Right lobe of liver (tissue), 6 donors: Measurements from ENCODE around the gene MAS1. TPM values are rescaled to one million over a fixed set of nuclear protein-coding genes. Genes with fewer than 3 reads are reported as not detected.
A peak's percentile ranks its signal among the peaks of the same experiment; 100 is the strongest.
"Not testable (repeated sequence)": the region's sequence is repeated elsewhere in the genome, so short reads cannot be mapped to it uniquely, and the experiment has no call there.

ENCODE experiments used
- ATAC-seq, 4 donors: fragments of 200-7000 bp; cut with Tn5 transposase; one replicate each; pipeline ENCODE4 v1.9.1; 2020; ENCODE audit warnings: mild to moderate bottlenecking in 4 of 4, moderate library complexity in 4 of 4
- DNase-seq, 3 donors: peaks; one replicate each; pipeline ENCODE4 v3.0.0-alpha.2; 2020
- H3K27ac ChIP-seq, 3 donors: fragments of 200-600 bp; one replicate each; pipeline ENCODE4 v1.8.0; 2022
- H3K27me3 ChIP-seq, 2 donors: fragments of 200-600 bp; one replicate each; pipeline ENCODE4 v1.8.0; 2022
- H3K36me3 ChIP-seq, 4 donors: fragments of 200-600 bp; sonication (generic) in 1 of 4; one replicate each; pipeline versions ENCODE4 v1.5.1 to v1.8.0; 2017 to 2022; ENCODE audit warnings: control low read depth in 1 of 4
- H3K4me1 ChIP-seq, 4 donors: fragments of 200-600 bp; sonication (generic) in 1 of 4; one replicate each; pipeline versions ENCODE4 v1.5.1 to v1.8.0; 2017 to 2022; ENCODE audit warnings: control low read depth in 1 of 4
- H3K4me3 ChIP-seq, 3 donors: fragments of 200-600 bp; one replicate each; pipeline ENCODE4 v1.8.0; 2022
- H3K9me3 ChIP-seq, 4 donors: fragments of 200-600 bp; sonication (generic) in 1 of 4; one replicate each; pipeline versions ENCODE4 v1.5.1 to v1.8.0; 2017 to 2022; ENCODE audit warnings: control low read depth in 1 of 4
- POLR2A ChIP-seq: fragments of 450-650 bp; IDR thresholded peaks from one replicate; pipeline ENCODE4 v1.6.1; 2017; ENCODE audit warnings: antibody characterized with exemption, mild to moderate bottlenecking
- WGBS: methylation state at CpG from one replicate; pipeline ENCODE4 v1.1.6; 2018; ENCODE audit warnings: low coverage, low lambda C conversion rate; ENCODE audit not compliant: insufficient coverage; ENCODE audit errors: missing lambda C conversion rate; 5-methylcytosine and 5-hydroxymethylcytosine counted together
- intact Hi-C, 2 donors: fragments of 100-400 bp; cut with DNase I; formaldehyde crosslinking; loops; one replicate each; pipeline versions ENCODE4 v1.11.2 to v1.14.1; 2022
- long read RNA-seq: library from polyadenylated mRNA; unstranded; transcript quantifications from one replicate; pipeline ENCODE4 v2.0.0, GENCODE V29; 2019
- total RNA-seq, 6 experiments: library from RNA; depleted of rRNA in 2 of 6; stranded (reverse); fragments of >200 nt in 2 of 6; fragmentation: NEBNext Ultra II Directional in 3 of 6; extraction: Animal tissue kit (Norgen Biotek cat#: 25700) in 3 of 6; gene quantifications; one replicate each; pipeline versions ENCODE4 v1.1.0 to v1.2.4, GENCODE V29; 2016 to 2023
- TF ChIP-seq, protein P1 (sequence below), 4 donors: fragments of 200-600 bp in 3 of 4; fragments of 450-650 bp in 1 of 4; IDR thresholded peaks; one replicate each; pipeline versions ENCODE4 v1.5.1 to v1.8.0; 2016 to 2022; ENCODE audit warnings: antibody characterized with exemption in 4 of 4, mild to moderate bottlenecking in 2 of 4
- donor health status: DM: no; HTN: yes; CAD: no.
- donor health status: DM: no; HTN: no; CAD: no.
- donor health status: DM: no; HTN: no; CAD: no.
- donor health status: DM: no; HTN: yes; CAD: no.
- donor health status: DM: no; HTN: yes; CAD: no.

MAS1 gene
- not detected for total RNA-seq
- long read RNA-seq, result 0 reads

DNA sequence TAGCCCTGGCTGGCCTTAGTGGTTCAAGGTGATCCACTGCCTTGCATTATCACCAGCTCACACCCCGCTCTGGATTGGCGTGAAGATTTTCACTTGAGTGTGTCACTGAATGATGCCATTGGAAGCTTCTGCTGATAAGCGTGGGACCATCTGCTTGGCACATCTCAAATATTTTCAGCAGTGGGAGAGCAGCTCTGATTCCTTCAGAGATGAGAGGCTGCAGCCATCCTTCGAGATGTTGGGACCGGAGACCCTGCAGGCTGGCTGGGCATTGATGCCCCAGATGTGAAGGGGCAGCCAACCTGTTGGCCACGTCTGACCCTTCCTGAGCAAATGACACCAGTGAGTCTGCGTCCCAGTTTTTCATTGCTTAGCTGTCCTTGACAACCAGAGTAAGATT is at the start of gene MAS1:
Gene MAS1 (plus strand): TSS at position 197 of the 400 bp plus-strand sequence. CDS start 15,968 bp downstream, outside the sequence.
- Histone ChIP-seq H3K27ac (no peak within 1 kb of the TSS), H3K9me3 (no peaks in the 10 kb centered on the region), H3K27me3 (no peaks in the 10 kb centered on the region), H3K36me3 (no peaks in the 10 kb centered on the region), H3K4me1 (no peaks in the 10 kb centered on the region), H3K4me3 (no peak within 1 kb of the TSS)
- intact Hi-C loops, result no loop called here
- TF ChIP-seq, protein P1, sequence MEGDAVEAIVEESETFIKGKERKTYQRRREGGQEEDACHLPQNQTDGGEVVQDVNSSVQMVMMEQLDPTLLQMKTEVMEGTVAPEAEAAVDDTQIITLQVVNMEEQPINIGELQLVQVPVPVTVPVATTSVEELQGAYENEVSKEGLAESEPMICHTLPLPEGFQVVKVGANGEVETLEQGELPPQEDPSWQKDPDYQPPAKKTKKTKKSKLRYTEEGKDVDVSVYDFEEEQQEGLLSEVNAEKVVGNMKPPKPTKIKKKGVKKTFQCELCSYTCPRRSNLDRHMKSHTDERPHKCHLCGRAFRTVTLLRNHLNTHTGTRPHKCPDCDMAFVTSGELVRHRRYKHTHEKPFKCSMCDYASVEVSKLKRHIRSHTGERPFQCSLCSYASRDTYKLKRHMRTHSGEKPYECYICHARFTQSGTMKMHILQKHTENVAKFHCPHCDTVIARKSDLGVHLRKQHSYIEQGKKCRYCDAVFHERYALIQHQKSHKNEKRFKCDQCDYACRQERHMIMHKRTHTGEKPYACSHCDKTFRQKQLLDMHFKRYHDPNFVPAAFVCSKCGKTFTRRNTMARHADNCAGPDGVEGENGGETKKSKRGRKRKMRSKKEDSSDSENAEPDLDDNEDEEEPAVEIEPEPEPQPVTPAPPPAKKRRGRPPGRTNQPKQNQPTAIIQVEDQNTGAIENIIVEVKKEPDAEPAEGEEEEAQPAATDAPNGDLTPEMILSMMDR (IDR thresholded peaks at IDR 0.05), result no peak
- no peak for TF ChIP-seq POLR2A
- 75% methylated on average over 7 of the region's 7 CpGs for WGBS
- ATAC-seq (no peak), DNase-seq (no peak)

DNA sequence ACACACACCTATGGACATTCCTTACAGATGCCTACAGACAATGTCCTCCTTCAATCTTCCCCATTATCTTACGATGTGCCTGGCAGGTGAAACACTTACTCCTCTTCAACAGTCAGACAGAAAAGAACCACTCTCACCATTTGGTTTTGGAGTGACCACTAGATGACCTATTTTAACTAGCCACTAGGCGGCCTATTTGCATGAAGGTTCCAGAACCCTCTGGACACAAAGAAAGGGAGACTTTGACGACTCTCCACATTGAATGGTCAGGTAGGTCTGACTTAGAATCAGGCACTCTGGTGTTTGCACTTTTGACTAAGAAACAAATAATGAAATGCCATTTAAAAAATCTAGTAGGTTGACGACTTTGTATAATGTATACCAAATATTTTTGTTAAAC is 48.8 kb upstream of the MAS1 start:
- ATAC-seq, result peak in 3 of 4 donors; percentile 55 to 87 (median 63)
- 51% methylated on average over 4 of the region's 4 CpGs for WGBS
- intact Hi-C loops, result no loop called here

DNA sequence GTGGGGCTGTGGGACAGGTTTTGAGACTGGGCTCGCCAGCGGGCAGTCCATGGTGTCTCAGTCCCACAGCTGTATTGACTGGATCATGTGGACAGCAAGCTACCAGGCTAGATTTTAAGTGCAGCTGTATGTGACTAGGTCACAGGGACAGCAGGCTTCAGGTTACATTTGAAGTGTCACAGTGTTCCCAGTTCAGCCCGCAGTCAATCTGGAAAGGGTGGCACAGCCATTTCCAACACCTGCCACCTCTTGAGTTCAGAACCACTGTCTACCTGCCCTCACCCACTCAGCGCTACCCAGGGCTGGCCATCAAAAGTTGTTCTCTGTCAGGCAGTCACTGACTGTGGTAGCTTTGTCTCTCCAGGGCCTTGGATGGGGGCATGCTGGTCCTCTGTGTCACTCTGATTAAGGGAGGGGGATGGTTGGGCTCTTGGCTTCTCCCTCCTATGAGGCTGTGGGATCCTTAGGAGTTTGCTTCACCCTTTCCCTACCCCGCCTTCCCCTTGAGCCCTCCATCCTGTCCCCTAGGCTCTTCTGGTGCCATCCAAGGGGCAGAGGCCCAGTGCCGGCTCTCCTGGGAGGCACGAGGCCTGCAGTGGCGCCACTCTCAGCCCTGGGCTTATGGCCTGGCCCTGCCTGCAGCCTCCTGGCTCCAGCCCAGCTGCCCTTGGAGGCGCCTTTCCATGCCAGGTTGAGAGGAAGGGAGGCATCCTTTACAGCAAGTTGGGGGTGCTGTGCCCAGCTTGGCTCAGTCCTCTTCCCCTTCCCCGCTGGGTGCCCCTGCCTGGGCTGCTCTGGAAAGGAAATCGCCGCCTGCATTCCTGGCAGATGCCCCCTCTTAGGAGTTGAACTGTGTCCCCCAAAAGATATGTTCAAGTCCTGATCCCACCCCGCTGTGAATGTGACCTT is 45.8 kb upstream of the MAS1 start:
- TF ChIP-seq, protein P1 (IDR thresholded peaks at IDR 0.05), result no peak
- TF ChIP-seq POLR2A, result no peak
- intact Hi-C loops, result no loop called here
- no peak for ATAC-seq
- DNase-seq, result no peak
- no peaks in the 10 kb centered on the region for H3K27me3 ChIP-seq
- no peaks in the 10 kb centered on the region for H3K9me3 ChIP-seq
- no peak overlapping the region for H3K4me3 ChIP-seq
- no peaks in the 10 kb centered on the region for H3K36me3 ChIP-seq
- 80% methylated on average over 6 of the region's 13 CpGs for WGBS
- H3K27ac ChIP-seq, result no peak overlapping the region
- H3K4me1 ChIP-seq, result no peaks in the 10 kb centered on the region

More for the DNA sequence above, 48.8 kb upstream of the MAS1 start:
- no peaks in the 10 kb centered on the region for H3K4me1 ChIP-seq
- no peak overlapping the region for H3K4me3 ChIP-seq
- H3K27me3 ChIP-seq, result no peaks in the 10 kb centered on the region
- H3K9me3 ChIP-seq, result no peaks in the 10 kb centered on the region
- TF ChIP-seq POLR2A, result no peak
- TF ChIP-seq, protein P1 (IDR thresholded peaks at IDR 0.05), result peak; percentile 4 to 31 (median 16)
- DNase-seq, result no peak
- H3K27ac ChIP-seq, result no peak overlapping the region
- no peaks in the 10 kb centered on the region for H3K36me3 ChIP-seq

DNA sequence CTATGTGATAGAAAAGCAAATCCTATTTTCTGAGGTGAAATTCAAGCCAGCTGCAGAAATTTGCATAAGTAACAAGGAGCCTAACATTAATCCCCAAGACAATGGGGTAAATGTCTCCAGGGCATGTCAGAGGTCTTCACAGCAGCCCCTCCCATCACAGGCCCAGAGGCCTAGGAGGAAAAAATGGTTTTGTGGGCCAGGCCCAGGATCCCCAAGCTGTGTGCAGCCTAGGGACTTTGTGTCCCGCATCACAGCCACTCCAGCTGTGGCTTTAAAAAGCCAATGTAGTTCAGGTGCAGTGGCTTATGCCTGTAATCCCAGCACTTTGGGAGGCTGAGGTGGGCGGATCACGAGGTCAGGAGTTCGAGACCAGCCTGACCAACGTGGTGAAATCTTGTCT is 42.2 kb upstream of the MAS1 start:
- DNase-seq, H3K4me3 ChIP-seq, H3K4me1 ChIP-seq, intact Hi-C loops, H3K9me3 ChIP-seq, H3K36me3 ChIP-seq, ATAC-seq, H3K27ac ChIP-seq, H3K27me3 ChIP-seq: not testable (repeated sequence)
- WGBS, result 94% methylated on average over 3 of the region's 5 CpGs

DNA sequence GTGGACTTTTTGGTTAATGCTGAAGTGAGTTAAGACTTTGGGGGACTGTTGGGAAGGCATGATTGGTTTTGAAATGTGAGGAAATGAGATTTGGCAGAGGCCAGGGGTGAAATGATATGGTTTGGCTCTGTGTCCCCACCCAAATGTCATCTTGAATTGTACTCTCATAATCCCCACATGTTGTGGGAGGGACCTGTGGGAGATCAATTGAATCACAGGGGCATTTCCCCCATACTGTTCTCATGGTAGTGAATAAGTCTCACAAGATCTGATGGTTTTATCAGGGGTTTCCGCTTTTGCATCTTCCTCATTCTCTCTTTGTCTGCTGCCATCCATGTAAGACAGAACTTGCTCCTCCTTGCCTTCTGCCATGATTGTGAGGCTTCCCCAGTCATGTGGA is 40.9 kb upstream of the MAS1 start:
- H3K27ac ChIP-seq, DNase-seq, intact Hi-C loops, H3K9me3 ChIP-seq, H3K4me3 ChIP-seq, ATAC-seq, H3K4me1 ChIP-seq, H3K27me3 ChIP-seq, H3K36me3 ChIP-seq: not testable (repeated sequence)
- WGBS, result 100% methylated on average over 1 of the region's 1 CpG
